OCI-LY1 (cell line): ENCODE measurements around the gene SH3PXD2A.
A peak's percentile ranks its signal among the peaks of the same experiment; 100 is the strongest.

ENCODE experiments used
- H2AFZ ChIP-seq: fragments of 200-600 bp; sonication (generic), shearing (Covaris generic); 2 replicates; pipeline ENCODE4 v1.6.0; 2014; ENCODE audit warnings: antibody characterized with exemption, mild to moderate bottlenecking, low read length
- H3F3A ChIP-seq: fragments of 200-600 bp; sonication (generic), shearing (Covaris generic); 2 replicates; pipeline ENCODE4 v1.6.0; 2014; ENCODE audit warnings: mild to moderate bottlenecking, antibody characterized with exemption, low read length, moderate library complexity; ENCODE audit not compliant: insufficient read depth
- H3K27ac ChIP-seq: fragments of 200-600 bp; sonication (generic); 2 replicates; pipeline ENCODE4 v1.5.1; 2014; ENCODE audit warnings: low read length, mixed run types, mild to moderate bottlenecking, low read depth; ENCODE audit not compliant: poor library complexity, severe bottlenecking
- H3K27me3 ChIP-seq: fragments of 200-600 bp; sonication (generic); 2 replicates; pipeline ENCODE4 v1.6.0; 2014; ENCODE audit warnings: antibody characterized with exemption, mild to moderate bottlenecking, low read length, moderate library complexity; ENCODE audit not compliant: insufficient read depth
- H3K36me3 ChIP-seq: fragments of 200-600 bp; sonication (generic); 2 replicates; pipeline ENCODE4 v1.6.1; 2014; ENCODE audit warnings: mild to moderate bottlenecking, antibody characterized with exemption, low read length, moderate library complexity, mixed read lengths; ENCODE audit not compliant: insufficient read depth
- H3K4me1 ChIP-seq: fragments of 200-600 bp; sonication (generic); 2 replicates; pipeline ENCODE4 v1.5.1; 2014; ENCODE audit warnings: mild to moderate bottlenecking, low read length, moderate library complexity; ENCODE audit not compliant: insufficient read depth, severe bottlenecking
- H3K4me2 ChIP-seq: fragments of 200-600 bp; sonication (generic), shearing (Covaris generic); 2 replicates; pipeline ENCODE4 v1.6.1; 2014; ENCODE audit warnings: low read length
- H3K4me3 ChIP-seq: fragments of 200-600 bp; sonication (generic); 2 replicates; pipeline ENCODE4 v1.5.1; 2014; ENCODE audit warnings: low read length, low read depth, mild to moderate bottlenecking, mixed read lengths; ENCODE audit not compliant: poor library complexity, severe bottlenecking
- H3K79me2 ChIP-seq: fragments of 200-600 bp; shearing (Covaris generic); 2 replicates; pipeline ENCODE4 v1.6.1; 2016; ENCODE audit warnings: mixed run types, low read length, mixed read lengths; ENCODE audit not compliant: insufficient read depth
- H3K9ac ChIP-seq: fragments of 200-600 bp; sonication (generic), shearing (Covaris generic); 2 replicates; pipeline ENCODE4 v1.6.1; 2014; ENCODE audit warnings: mild to moderate bottlenecking, low read length, mixed read lengths
- H3K9me2 ChIP-seq: fragments of 200-600 bp; sonication (generic), shearing (Covaris generic); 2 replicates; pipeline ENCODE4 v1.6.1; 2014; ENCODE audit warnings: low read depth, mild to moderate bottlenecking, low read length, mixed read lengths
- H3K9me3 ChIP-seq: fragments of 200-600 bp; shearing (Covaris generic); 2 replicates; pipeline ENCODE4 v1.6.1; 2014; ENCODE audit warnings: low read length, mixed read lengths
- H4K20me1 ChIP-seq: fragments of 200-600 bp; sonication (generic), shearing (Covaris generic); 2 replicates; pipeline ENCODE4 v1.6.0; 2016; ENCODE audit warnings: mild to moderate bottlenecking, low read length; ENCODE audit not compliant: insufficient read depth
- EZH2 ChIP-seq: fragments of 200-600 bp; sonication (generic), shearing (Covaris generic); IDR thresholded peaks from 2 replicates; pipeline ENCODE4 v1.8.0; 2017; ENCODE audit warnings: borderline replicate concordance, mixed run types, mild to moderate bottlenecking, antibody characterized with exemption, low read length, moderate library complexity, mixed read lengths
- TF ChIP-seq, protein P1 (sequence below): fragments of 200-600 bp; sonication (generic), shearing (Covaris generic); IDR thresholded peaks from 2 replicates; pipeline ENCODE4 v1.5.1; 2017; ENCODE audit warnings: mild to moderate bottlenecking, antibody characterized with exemption, low read length, moderate library complexity, mixed read lengths

The SH3PXD2A gene

DNA sequence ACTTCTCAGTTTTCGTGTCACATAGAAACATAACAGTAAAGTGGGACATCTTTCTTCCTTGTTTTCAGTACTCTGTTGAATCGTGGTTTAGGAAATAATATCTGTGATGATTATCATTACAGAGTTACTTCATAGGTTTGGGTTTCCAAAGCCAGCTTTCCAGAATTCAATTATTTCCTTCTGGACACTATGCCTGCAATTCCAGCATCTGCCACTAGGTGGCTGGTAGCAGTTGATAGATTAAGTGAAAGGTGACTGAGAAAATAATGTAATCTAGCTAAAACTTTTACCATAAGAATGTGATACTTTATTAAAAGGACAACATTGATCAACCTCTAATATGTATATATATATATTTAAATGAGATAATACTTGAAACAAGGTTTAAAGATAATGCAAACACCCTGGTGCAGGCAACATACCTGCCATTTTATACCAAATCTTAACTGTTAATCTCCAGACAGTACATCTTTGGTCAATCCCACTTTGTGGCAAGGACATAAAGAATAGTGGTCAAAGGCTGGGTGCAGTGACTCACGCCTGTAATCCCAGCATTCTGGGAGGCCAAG lies 102.6 kb downstream of the SH3PXD2A start:
- Histone ChIP-seq H3K9me3 (no peaks in the 10 kb centered on the region), H3K4me2 (no peak overlapping the region), H3K4me3 (no peak overlapping the region), H3F3A (no peaks in the 10 kb centered on the region), H3K9me2 (no peaks in the 10 kb centered on the region), H3K4me1 (no peaks in the 10 kb centered on the region), H3K79me2 (no peaks in the 10 kb centered on the region), H4K20me1 (no peaks in the 10 kb centered on the region), H3K9ac (no peak overlapping the region), H3K27me3 (peaks cover 5% of the 10 kb centered on the region; the same call in 1 of the 2 replicates), H3K27ac (no peak overlapping the region), H2AFZ (no peak overlapping the region), H3K36me3 (no peaks in the 10 kb centered on the region)
- TF ChIP-seq, protein P1, sequence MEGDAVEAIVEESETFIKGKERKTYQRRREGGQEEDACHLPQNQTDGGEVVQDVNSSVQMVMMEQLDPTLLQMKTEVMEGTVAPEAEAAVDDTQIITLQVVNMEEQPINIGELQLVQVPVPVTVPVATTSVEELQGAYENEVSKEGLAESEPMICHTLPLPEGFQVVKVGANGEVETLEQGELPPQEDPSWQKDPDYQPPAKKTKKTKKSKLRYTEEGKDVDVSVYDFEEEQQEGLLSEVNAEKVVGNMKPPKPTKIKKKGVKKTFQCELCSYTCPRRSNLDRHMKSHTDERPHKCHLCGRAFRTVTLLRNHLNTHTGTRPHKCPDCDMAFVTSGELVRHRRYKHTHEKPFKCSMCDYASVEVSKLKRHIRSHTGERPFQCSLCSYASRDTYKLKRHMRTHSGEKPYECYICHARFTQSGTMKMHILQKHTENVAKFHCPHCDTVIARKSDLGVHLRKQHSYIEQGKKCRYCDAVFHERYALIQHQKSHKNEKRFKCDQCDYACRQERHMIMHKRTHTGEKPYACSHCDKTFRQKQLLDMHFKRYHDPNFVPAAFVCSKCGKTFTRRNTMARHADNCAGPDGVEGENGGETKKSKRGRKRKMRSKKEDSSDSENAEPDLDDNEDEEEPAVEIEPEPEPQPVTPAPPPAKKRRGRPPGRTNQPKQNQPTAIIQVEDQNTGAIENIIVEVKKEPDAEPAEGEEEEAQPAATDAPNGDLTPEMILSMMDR = peak; percentile 82
- no peak for TF ChIP-seq EZH2

DNA sequence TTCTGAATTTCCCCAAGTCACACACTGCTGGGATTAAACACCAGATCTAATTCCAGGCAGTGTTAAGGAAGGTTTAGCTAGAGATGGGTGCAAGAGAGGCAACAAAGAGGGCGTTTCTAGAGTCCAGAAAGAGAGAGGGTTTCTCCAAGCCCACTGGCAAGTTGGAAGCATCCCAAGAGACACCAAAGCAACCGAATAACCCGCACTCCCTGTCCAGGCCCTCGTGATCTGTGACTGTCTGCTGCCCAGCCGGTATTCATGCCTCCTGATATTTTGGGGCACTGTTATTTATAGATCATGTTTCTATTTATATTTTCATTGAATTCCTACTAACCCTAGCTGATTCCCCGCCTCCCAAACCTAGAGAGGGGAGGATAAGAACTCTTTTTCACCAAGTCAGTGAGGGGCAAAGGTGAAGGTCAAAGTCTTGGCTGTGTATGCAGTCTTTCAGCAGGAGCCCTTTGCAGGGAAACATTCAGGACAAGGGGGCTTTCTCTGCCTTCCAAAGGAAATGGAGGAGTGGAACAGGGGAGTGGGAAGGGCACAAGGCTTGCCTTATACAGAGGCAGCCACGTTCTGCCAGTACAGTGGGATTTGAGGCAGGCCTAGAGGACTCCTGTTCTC lies 103.6 kb downstream of the SH3PXD2A start:
- Histone ChIP-seq H3K79me2 (no peaks in the 10 kb centered on the region), H3F3A (no peaks in the 10 kb centered on the region), H2AFZ (no peak overlapping the region), H3K27ac (no peak overlapping the region), H3K9me3 (no peaks in the 10 kb centered on the region), H3K9ac (no peak overlapping the region), H3K4me2 (no peak overlapping the region), H4K20me1 (no peaks in the 10 kb centered on the region), H3K9me2 (no peaks in the 10 kb centered on the region), H3K36me3 (no peaks in the 10 kb centered on the region), H3K4me1 (no peaks in the 10 kb centered on the region), H3K27me3 (peaks cover 6% of the 10 kb centered on the region; the same call in 1 of the 2 replicates), H3K4me3 (no peak overlapping the region)
- TF ChIP-seq, protein P1 = no peak
- no peak for TF ChIP-seq EZH2

GRCh38 chr10:103750836-103751235 lies 104.5 kb downstream of the SH3PXD2A start:
- H2AFZ ChIP-seq = no peak overlapping the region
- H3K36me3 ChIP-seq = no peaks in the 10 kb centered on the region
- H3K4me1 ChIP-seq = no peaks in the 10 kb centered on the region
- no peak overlapping the region for H3K4me2 ChIP-seq
- no peak for TF ChIP-seq EZH2
- TF ChIP-seq, protein P1 = no peak
- H4K20me1 ChIP-seq = no peaks in the 10 kb centered on the region
- H3F3A ChIP-seq = no peaks in the 10 kb centered on the region
- H3K9ac ChIP-seq = no peak overlapping the region
- no peaks in the 10 kb centered on the region for H3K79me2 ChIP-seq
- no peak overlapping the region for H3K4me3 ChIP-seq
- H3K27ac ChIP-seq = no peak overlapping the region
- no peaks in the 10 kb centered on the region for H3K9me2 ChIP-seq
- no peaks in the 10 kb centered on the region for H3K9me3 ChIP-seq
- peaks cover 4% of the 10 kb centered on the region; the same call in 1 of the 2 replicates for H3K27me3 ChIP-seq
